NCI-H1436 (cell line): ENCODE data around the gene NRG3.
"Not testable (repeated sequence)": the region's sequence is repeated elsewhere in the genome, so short reads cannot be mapped to it uniquely, and the experiment has no call there.

ENCODE experiments used
- DNase-seq: peaks from one replicate; lab custom pipeline; 2025; lab: John Stamatoyannopoulos, UW

NRG3 gene

GRCh38 chr10:81961451-81962184 is 86.6 kb downstream of the NRG3 start:
- DNase-seq: no peak

GRCh38 chr10:81963606-81964005 is 88.6 kb downstream of the NRG3 start:
- no peak for DNase-seq

- DNase-seq: no peak
Measured at GRCh38 chr10:81967716-81968115, 92.7 kb downstream of the NRG3 start.

- no peak for DNase-seq
Measured at GRCh38 chr10:81969136-81969535, 94.1 kb downstream of the NRG3 start.

- DNase-seq: no peak
Measured at GRCh38 chr10:81978238-81978637, 103.2 kb downstream of the NRG3 start.

GRCh38 chr10:81981724-81982123 is 106.7 kb downstream of the NRG3 start:
- DNase-seq: no peak

- no peak for DNase-seq
Measured at GRCh38 chr10:81984428-81984827, 109.4 kb downstream of the NRG3 start.

- DNase-seq: no peak
Measured at GRCh38 chr10:81995254-81995653, 120.3 kb downstream of the NRG3 start.

GRCh38 chr10:81996927-81997326 is 121.9 kb downstream of the NRG3 start:
- DNase-seq: no peak

- DNase-seq: no peak
Measured at GRCh38 chr10:82020999-82021398, 146.0 kb downstream of the NRG3 start.

GRCh38 chr10:82027711-82028110 is 152.7 kb downstream of the NRG3 start:
- DNase-seq: no peak

- no peak for DNase-seq
Measured at GRCh38 chr10:82037076-82037475, 162.1 kb downstream of the NRG3 start.

- DNase-seq: no peak
Measured at GRCh38 chr10:82038587-82038986, 163.6 kb downstream of the NRG3 start.

- DNase-seq: no peak
Measured at GRCh38 chr10:82040336-82040735, 165.3 kb downstream of the NRG3 start.

GRCh38 chr10:82041018-82041417 is 166.0 kb downstream of the NRG3 start:
- DNase-seq: no peak

GRCh38 chr10:82056391-82056790 is 181.4 kb downstream of the NRG3 start:
- DNase-seq: no peak

GRCh38 chr10:82067192-82067591 is 192.2 kb downstream of the NRG3 start:
- DNase-seq: not testable (repeated sequence)

- no peak for DNase-seq
Measured at GRCh38 chr10:82068501-82068900, 193.5 kb downstream of the NRG3 start.

- no peak for DNase-seq
Measured at GRCh38 chr10:82071231-82071630, 196.2 kb downstream of the NRG3 start.

GRCh38 chr10:82072124-82072523 is 197.1 kb downstream of the NRG3 start:
- DNase-seq: no peak

GRCh38 chr10:82075605-82076004 is 200.6 kb downstream of the NRG3 start:
- DNase-seq: no peak

- no peak for DNase-seq
Measured at GRCh38 chr10:82084496-82084895, 209.5 kb downstream of the NRG3 start.

GRCh38 chr10:82084904-82085303 is 209.9 kb downstream of the NRG3 start:
- no peak for DNase-seq

- DNase-seq: no peak
Measured at GRCh38 chr10:82089327-82089726, 214.3 kb downstream of the NRG3 start.
